ENCODE measurements around the gene SLC44A3.
A peak's percentile ranks its signal among the peaks of the same experiment; 100 is the strongest.

Gene SLC44A3

GRCh38 chr1:94819945-94820746, at the start of gene SLC44A3:
Gene SLC44A3, plus strand, starts transcription at chr1:94820357. Its CDS starts 95 bp downstream, at chr1:94820452.
- peak; percentile 49 for DNase-seq

- no peak for DNase-seq
These were observed 47.9 kb upstream of the SLC44A3 start for GRCh38 chr1:94772230-94772641.

GRCh38 chr1:94772845-94773244, 47.3 kb upstream of the SLC44A3 start:
- DNase-seq: no peak

GRCh38 chr1:94773296-94773809, 46.8 kb upstream of the SLC44A3 start:
- no peak for DNase-seq

- peak; percentile 69 for DNase-seq
These were observed 46.2 kb upstream of the SLC44A3 start for GRCh38 chr1:94773931-94774422.

GRCh38 chr1:94776474-94776873, 43.7 kb upstream of the SLC44A3 start:
- DNase-seq: no peak

- DNase-seq: no peak
These were observed 42.9 kb upstream of the SLC44A3 start for GRCh38 chr1:94777281-94777680.

- DNase-seq: no peak
These were observed 41.3 kb upstream of the SLC44A3 start for GRCh38 chr1:94778808-94779207.

- peak; percentile 99 for DNase-seq
These were observed 36.6 kb upstream of the SLC44A3 start for GRCh38 chr1:94783342-94784189.

GRCh38 chr1:94784190-94784515, 36.0 kb upstream of the SLC44A3 start:
- no peak for DNase-seq

GRCh38 chr1:94787691-94788090, 32.5 kb upstream of the SLC44A3 start:
- peak; percentile 36 for DNase-seq

- no peak for DNase-seq
These were observed 29.9 kb upstream of the SLC44A3 start for GRCh38 chr1:94790246-94790645.

GRCh38 chr1:94790670-94791069, 29.5 kb upstream of the SLC44A3 start:
- no peak for DNase-seq

- DNase-seq: peak; percentile 90
These were observed 27.5 kb upstream of the SLC44A3 start for GRCh38 chr1:94792473-94793295.

- peak; percentile 57 for DNase-seq
These were observed 26.9 kb upstream of the SLC44A3 start for GRCh38 chr1:94793296-94793656.

GRCh38 chr1:94795434-94795833, 24.7 kb upstream of the SLC44A3 start:
- no peak for DNase-seq

- DNase-seq: no peak
These were observed 23.9 kb upstream of the SLC44A3 start for GRCh38 chr1:94796266-94796665.

- DNase-seq: peak; percentile 48
These were observed 22.9 kb upstream of the SLC44A3 start for GRCh38 chr1:94797291-94797690.

- no peak for DNase-seq
These were observed 22.1 kb upstream of the SLC44A3 start for GRCh38 chr1:94798054-94798453.

- DNase-seq: no peak
These were observed 21.7 kb upstream of the SLC44A3 start for GRCh38 chr1:94798462-94798861.

- no peak for DNase-seq
These were observed 21.0 kb upstream of the SLC44A3 start for GRCh38 chr1:94799206-94799605.

- peak; percentile 85 for DNase-seq
These were observed 18.1 kb upstream of the SLC44A3 start for GRCh38 chr1:94801919-94802546.
